GM18951 (cell line): ENCODE measurements around the gene PAGR1.

Experiments
- POLR2A ChIP-seq: IDR thresholded peaks from 4 replicates; pipeline ENCODE4 v1.6.1; 2011; ENCODE audit warnings: mild to moderate bottlenecking; ENCODE audit not compliant: insufficient read length, insufficient read depth; ENCODE audit errors: extremely low read depth
- in situ Hi-C: fragments of 300-500 bp; cut with MboI; formaldehyde crosslinking; loops from one replicate; pipeline ENCODE4 v1.12.0; 2022; ENCODE audit warnings: low sequenced_read_pairs, mixed read lengths, inconsistent platforms; ENCODE audit not compliant: unreplicated experiment

The PAGR1 gene

DNA sequence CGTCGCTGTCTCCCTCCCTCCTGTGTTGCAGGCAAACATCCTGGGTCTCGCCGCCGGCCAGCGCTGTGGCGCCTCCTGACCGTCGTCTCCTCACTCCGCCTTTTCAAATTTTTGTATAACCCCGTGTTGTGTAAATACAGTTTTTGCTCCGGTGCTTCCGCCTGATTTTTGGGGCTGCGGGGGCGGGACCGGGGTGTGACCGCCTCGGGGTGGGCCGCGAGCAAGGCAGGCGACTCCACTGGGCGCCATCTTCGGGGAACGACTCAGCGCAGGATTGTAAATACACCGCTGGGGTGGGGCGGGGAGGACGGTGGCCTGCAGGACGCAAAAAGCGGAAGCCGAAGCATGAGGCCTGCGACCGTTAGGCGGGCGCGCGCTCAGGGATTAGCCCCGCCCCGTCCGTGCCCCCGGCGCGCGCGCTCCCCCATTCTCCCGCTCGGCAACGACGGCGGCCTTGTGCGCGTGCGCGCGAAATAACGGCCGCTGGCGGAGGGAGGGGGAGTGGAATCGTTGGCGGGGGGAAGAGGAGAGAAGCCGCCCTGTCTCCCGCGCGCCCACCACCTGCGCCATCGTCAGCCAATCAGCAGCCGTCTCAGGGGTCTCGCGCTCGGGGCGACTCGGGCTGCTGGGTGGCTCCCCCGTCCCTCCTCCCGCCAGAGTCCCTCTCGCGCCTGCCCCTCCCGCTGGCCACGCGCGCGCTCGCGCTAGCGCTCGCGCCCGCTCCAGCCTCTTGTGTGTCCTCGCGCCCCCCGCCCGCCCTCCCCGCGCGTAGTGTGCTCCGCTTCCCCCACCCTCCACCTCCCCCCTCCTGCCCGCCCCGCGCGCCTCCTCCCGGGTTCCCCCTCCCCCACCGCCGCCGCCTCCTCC is 10.5 kb upstream of the PAGR1 start:
- peak; percentile 81 for TF ChIP-seq POLR2A
- in situ Hi-C loops = no loop called here

DNA sequence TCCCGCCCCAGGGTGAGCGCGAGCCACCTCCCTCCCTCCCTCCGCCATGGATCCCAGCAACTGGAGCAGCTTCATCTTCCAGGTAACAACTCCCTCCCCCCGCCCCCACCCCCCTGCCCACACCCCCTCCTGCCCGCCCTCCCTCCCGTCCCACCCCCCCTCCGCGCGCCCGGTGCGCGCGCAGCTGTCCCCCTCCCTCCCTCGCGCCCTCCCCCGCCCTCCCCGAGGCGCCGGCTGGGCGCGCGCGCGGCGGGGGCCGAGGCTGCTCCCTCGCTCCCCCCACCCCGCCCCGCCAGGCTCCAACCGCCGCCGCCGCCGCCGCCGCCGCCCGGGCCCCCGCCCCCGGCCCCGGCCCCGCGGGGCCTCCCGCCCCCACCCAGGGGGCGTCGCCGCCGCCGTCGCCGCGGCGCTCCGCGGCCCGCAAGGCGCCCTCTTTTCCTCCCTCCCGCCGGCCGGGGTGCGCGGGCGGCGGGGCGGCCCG is 9.8 kb upstream of the PAGR1 start, which contains the start of gene MAZ:
MAZ (plus strand) TSS at position 431 of the 481 bp plus-strand sequence. CDS start 173 bp downstream, outside the sequence.
- in situ Hi-C loops = no loop called here

DNA sequence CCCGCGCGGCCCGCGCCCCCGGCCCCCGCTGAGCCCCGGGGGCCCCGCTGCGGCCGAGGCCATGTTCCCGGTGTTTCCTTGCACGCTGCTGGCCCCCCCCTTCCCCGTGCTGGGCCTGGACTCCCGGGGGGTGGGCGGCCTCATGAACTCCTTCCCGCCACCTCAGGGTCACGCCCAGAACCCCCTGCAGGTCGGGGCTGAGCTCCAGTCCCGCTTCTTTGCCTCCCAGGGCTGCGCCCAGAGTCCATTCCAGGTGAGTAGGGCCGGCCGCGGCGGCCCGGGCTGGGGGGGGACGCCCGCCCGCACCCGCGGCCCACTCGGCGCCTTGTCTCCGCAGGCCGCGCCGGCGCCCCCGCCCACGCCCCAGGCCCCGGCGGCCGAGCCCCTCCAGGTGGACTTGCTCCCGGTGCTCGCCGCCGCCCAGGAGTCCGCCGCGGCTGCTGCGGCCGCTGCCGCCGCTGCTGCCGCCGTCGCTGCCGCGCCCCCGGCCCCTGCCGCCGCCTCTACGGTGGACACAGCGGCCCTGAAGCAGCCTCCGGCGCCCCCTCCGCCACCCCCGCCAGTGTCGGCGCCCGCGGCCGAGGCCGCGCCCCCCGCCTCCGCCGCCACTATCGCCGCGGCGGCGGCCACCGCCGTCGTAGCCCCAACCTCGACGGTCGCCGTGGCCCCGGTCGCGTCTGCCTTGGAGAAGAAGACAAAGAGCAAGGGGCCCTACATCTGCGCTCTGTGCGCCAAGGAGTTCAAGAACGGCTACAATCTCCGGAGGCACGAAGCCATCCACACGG is 9.1 kb upstream of the PAGR1 start:
- in situ Hi-C loops = no loop called here

More for the DNA sequence above, 9.8 kb upstream of the PAGR1 start, which contains the start of gene MAZ:
- TF ChIP-seq POLR2A = no peak

DNA sequence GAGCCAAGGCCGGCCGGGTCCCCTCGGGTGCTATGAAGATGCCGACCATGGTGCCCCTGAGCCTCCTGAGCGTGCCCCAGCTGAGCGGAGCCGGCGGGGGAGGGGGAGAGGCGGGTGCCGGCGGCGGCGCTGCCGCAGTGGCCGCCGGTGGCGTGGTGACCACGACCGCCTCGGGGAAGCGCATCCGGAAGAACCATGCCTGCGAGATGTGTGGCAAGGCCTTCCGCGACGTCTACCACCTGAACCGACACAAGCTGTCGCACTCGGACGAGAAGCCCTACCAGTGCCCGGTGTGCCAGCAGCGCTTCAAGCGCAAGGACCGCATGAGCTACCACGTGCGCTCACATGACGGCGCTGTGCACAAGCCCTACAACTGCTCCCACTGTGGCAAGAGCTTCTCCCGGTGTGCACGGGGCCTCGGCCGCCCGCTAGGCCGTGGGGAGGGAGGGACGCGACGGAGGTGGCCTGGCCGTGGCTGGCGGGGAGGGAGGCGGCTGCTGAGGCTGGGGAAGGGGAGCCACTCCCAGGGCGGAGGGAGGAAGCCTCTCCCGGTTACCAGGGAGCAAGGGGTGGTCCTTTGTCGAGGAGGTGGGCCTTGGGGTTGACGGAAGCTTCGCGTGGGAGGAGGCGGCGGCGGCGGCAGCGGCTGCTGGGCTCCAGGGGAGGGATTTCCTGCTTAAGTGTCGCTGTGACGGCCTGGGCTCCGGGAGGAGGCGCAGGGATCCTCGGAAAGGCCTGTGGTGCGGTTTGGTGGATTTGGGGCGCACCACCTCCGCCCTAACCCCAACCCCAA is 8.3 kb upstream of the PAGR1 start:
- peak; percentile 60 for TF ChIP-seq POLR2A
- in situ Hi-C loops = no loop called here

More for the DNA sequence above, 9.1 kb upstream of the PAGR1 start:
- peak; percentile 53 for TF ChIP-seq POLR2A

DNA sequence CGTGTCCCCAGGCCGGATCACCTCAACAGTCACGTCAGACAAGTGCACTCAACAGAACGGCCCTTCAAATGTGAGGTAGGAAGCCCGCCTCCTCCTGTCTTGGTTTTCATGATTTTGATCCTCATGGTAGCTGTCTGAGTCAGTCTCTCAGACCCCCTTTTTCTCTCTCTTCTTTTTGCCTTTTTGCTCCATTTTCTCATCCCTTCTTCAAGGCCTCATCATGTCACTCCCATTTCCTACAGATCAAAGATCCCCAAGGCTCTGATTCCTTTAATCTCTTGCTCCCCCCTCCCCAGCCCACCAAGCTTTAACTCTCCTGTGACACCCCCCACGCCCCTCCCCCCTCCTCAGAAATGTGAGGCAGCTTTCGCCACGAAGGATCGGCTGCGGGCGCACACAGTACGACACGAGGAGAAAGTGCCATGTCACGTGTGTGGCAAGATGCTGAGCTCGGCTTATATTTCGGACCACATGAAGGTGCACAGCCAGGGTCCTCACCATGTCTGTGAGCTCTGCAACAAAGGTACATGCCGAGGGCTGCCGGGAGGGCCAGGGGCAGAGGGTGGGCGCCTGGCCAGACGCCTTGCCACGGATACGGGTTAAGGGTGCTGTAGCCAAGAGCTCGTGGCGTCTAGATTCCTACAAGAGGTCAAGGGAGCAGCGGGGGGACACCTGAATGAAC is 7.6 kb upstream of the PAGR1 start:
- in situ Hi-C loops = no loop called here
- TF ChIP-seq POLR2A = no peak

DNA sequence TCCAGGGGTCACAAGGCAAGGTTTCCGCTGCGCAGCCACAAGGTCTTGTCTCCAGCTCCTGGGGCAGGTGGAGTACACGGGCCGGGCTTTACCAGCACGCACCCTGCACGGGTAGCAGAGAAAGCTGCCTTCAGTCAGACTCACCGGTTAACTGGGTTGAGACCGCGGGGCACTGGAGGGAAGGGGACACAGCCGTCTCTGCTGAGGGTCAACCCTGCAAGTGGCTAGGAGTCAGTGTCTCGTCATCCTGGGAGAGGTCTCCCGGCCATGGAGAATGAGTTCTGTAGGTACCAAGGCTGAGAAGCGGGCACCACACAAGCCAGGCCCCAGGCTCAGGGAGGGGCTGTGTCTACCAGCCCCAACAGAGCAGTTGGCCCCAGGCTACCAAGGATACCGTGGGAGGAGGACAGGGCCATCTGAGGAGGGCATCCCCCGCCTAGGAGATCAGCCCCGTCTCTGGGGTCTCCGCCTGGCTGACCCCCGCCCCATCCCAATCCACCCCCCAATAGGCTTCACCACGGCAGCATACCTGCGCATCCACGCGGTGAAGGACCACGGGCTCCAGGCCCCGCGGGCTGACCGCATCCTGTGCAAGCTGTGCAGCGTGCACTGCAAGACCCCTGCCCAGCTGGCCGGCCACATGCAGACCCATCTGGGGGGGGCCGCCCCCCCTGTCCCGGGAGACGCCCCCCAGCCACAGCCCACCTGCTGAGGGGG is 6.8 kb upstream of the PAGR1 start:
- no peak for TF ChIP-seq POLR2A
- in situ Hi-C loops = no loop called here

DNA sequence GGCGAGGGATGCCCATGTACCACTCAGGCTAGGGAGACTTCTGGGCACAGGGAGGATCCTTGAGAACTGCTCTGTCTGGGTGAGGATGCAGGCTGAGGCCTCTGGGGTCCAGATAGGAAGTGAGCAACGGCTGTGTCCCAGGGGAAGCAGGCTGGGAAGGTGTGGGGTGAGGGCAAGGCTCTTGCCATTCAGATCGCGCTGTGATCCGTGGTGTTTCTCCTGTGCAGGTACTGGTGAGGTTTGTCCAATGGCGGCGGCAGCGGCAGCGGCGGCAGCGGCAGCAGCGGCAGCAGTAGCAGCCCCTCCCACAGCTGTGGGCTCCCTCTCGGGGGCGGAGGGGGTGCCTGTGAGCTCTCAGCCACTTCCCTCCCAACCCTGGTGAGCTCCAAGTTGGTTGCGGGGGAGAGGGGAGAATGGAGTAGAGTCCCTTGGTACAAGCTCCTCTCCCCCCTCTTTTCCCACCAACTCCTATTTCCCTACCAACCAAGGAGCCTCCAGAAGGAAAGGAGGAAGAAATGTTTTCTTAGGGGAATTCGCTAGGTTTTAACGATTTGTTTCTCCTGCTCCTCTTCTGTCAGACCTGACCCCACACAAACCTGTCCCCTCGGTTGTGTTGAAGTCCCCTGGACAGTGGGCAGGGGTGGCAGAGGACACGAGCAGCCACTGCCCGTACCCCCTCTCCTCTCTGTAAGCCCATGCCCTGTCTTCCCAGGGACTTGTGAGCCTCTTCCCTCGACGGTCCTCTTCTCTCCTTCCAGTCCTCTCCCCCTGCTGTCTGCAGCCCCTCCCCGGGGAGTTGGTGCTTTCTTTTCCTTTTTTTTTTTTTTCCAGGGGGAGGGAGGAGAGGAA is 5.9 kb upstream of the PAGR1 start:
- no peak for TF ChIP-seq POLR2A
- in situ Hi-C loops = no loop called here

DNA sequence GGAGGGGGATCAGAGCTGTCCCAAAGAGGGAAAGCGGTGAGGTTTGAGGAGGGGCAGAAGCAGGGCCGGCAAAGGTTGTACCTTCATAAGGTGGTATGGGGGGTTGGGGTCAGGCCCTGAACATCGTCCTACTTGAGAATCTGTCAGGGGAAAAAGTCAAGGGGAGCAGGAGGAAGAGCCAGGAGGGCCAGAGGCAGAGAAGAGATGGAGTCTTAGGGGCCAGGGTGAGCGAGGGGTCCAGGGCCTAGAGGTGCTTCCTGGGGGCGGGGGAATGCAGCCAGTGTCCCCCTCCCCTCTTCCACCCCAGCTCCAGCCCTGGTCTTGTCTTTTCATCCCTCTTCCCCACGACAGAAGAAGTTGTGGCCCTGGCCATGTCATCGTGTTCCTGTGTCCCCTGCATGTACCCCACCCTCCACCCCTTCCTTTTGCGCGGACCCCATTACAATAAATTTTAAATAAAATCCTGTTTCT is 5.2 kb upstream of the PAGR1 start:
- in situ Hi-C loops = no loop called here
- TF ChIP-seq POLR2A = no peak

DNA sequence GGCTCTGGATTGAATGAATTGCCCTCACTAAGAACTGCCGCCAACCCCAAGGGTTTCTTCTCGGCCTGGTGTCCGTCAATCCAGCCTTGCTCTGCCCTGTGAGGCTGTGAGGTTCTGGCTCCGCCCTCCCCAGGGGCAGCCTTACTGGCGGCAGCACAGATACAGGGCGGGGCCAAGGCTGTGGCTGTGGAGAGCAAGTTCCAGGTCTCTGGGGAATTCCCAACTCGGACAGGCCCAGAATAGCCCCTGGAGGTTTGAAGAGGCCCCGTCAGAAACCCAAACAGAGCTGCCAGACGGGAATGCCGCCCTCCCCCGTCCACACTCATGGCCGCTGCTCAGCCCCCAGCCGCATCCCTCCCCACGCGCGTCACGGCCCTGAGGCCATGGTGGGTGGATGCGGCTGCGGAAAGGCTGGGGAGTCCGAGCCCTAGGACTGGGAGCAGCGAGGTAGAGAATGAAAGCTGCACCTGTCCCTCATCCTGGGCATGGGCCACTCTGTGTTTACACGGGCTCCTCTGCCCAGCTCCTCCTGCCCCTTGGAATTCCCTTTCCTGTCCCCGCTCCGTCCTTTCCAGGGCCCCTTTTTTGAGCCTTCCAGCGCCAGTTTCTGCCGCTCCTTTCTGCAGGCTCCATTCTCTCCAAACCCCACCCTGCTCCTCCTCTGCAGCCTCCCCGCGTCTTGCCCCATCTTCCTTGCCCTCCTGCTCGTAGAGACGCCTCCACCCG is 4.6 kb upstream of the PAGR1 start:
- TF ChIP-seq POLR2A = peak; percentile 43
- in situ Hi-C loops = no loop called here

DNA sequence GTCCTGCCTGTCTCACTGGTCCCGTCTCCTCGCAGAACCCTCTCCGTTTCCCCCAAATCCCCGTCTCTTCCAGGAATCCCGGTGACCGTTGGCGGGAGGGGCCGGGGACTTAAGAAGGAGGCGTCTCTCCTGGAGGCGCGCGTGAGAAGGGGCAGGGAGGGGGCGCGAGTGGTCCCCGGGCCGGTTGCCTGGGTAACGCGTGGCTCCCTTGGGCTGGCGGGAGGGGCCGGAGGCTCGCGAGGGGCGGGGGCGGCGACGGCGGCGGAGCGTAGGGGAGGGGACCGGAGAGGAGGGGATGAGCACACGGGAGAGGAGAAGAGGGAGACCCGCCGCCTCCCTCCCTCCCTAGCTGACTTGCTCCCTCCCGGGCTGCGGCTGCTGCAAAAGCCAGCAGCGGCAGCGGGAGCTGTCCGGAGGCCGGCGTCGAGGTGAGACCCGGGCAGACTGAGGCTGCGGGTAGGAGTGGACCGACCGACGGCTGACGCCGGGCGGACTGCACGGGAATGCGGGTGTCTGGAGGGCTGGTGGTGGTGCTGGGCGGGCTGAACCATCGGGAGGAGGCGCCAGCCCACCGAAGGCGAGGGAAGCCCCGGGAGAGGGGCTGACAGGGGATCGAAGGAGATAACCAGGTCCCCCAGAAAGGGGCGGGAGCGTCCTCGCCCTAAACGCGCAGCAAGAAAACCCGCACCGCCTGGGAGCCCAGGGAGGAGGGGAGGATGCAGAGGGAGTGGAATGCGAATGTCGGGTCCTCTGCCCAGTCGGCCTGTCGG is 3.9 kb upstream of the PAGR1 start, which contains the start of gene PRRT2:
PRRT2 (plus strand) TSS at position 298 of the 770 bp plus-strand sequence. CDS start 862 bp downstream, outside the sequence.
- in situ Hi-C loops = no loop called here
- TF ChIP-seq POLR2A = no peak
